Measurements from ENCODE around the gene SERGEF. TPM values are rescaled to one million over a fixed set of nuclear protein-coding genes. Genes with fewer than 3 reads are reported as not detected.

Gene SERGEF
- total RNA-seq, 6 experiments from 2014 or later = 8.4 to 19.5 (median 15.8) TPM

DNA sequence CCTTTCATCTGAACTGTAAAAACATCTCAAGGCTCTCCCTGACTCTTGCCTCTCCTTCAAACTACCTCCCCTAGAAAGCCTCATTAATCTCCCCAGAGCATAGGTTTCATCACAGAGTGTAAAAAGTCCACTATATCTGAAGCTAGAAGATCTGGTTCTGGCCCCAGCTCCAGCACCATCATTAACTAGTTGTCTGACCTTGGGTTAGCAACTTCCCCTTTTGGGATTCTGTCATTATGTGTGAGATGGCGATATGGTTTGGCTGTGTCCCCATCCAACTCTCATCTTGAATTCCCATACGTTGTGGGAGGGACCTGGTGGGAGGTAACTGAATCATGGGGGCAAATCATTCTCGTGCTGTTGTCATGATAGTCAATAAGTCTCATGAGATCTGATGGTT, 181.0 kb downstream of the SERGEF start:
- DNase-seq = no peak
- TF ChIP-seq, protein P1, sequence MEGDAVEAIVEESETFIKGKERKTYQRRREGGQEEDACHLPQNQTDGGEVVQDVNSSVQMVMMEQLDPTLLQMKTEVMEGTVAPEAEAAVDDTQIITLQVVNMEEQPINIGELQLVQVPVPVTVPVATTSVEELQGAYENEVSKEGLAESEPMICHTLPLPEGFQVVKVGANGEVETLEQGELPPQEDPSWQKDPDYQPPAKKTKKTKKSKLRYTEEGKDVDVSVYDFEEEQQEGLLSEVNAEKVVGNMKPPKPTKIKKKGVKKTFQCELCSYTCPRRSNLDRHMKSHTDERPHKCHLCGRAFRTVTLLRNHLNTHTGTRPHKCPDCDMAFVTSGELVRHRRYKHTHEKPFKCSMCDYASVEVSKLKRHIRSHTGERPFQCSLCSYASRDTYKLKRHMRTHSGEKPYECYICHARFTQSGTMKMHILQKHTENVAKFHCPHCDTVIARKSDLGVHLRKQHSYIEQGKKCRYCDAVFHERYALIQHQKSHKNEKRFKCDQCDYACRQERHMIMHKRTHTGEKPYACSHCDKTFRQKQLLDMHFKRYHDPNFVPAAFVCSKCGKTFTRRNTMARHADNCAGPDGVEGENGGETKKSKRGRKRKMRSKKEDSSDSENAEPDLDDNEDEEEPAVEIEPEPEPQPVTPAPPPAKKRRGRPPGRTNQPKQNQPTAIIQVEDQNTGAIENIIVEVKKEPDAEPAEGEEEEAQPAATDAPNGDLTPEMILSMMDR (IDR thresholded peaks at IDR 0.05) = no peak
- no peak for TF ChIP-seq POLR2A (IDR thresholded peaks at IDR 0.05)
- Histone ChIP-seq H3K9me3 (no peaks in the 10 kb centered on the region), H3K4me1 (no peaks in the 10 kb centered on the region), H3K4me3 (no peak overlapping the region), H3K27me3 (no peaks in the 10 kb centered on the region), H3K36me3 (no peaks in the 10 kb centered on the region), H3K27ac (no peak overlapping the region)
- ATAC-seq = no peak
- intact Hi-C loops (cut with DNase I) = no loop called here
- 100% methylated on average over 1 of the region's 3 CpGs for WGBS (ENCODE audit: insufficient coverage, low coverage, low lambda C conversion rate, missing lambda C conversion rate)

DNA sequence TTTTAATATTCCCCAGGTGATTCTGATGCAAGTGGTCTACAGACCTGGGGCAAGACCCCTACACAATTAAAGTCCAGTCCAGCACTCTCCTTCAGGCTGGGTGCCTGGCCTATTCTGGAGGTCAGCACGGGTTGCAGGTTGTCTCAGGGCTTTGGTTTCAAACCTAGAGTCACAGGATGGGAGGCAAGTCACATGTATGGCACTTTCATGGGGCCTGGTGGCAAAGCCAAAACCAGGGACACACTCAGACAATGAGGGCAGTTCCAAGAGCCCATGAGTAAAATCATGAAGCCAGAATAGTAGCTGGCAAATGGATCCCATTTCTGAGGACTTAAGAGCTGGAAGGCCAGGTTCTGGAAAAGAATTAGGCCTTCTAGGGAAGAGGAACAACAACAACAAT, 181.6 kb downstream of the SERGEF start:
- H3K9me3 ChIP-seq = no peaks in the 10 kb centered on the region
- intact Hi-C loops (cut with DNase I) = no loop called here
- ATAC-seq (no peak), DNase-seq (no peak)
- no peaks in the 10 kb centered on the region for H3K36me3 ChIP-seq
- H3K4me3 ChIP-seq = no peak overlapping the region
- TF ChIP-seq, protein P1 (IDR thresholded peaks at IDR 0.05) = no peak
- TF ChIP-seq POLR2A (IDR thresholded peaks at IDR 0.05) = no peak
- H3K27ac ChIP-seq = no peak overlapping the region
- WGBS (ENCODE audit: insufficient coverage, low coverage, low lambda C conversion rate, missing lambda C conversion rate) = no CpG with 5 or more reads among the region's 1 CpG
- H3K27me3 ChIP-seq = no peaks in the 10 kb centered on the region
- H3K4me1 ChIP-seq = no peaks in the 10 kb centered on the region

DNA sequence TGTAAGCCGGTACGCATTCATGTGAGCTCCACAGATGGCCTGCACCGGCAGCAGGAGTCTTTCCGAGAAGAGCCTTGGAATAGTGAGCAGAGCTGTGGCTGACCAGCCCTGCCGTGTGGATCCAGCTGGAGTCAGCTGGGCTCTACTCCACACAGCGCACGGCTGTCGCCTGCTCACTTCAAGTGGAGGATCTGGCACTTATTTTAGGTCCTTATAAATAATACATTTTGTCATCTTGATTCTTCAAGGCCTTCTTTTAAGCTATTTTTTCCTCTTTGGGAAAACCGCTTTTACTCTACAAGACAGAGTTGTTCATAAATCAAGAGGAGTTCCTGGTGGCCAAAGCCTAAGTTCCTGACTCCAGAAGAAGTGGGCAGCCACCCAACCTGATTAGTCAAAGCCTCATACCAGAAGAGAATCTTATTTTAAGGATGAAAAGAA, 184.5 kb downstream of the SERGEF start:
- intact Hi-C loops (cut with DNase I) = no loop called here
- Histone ChIP-seq H3K27me3 (no peaks in the 10 kb centered on the region), H3K36me3 (no peaks in the 10 kb centered on the region), H3K4me1 (no peaks in the 10 kb centered on the region), H3K27ac (no peak overlapping the region), H3K4me3 (no peak overlapping the region), H3K9me3 (no peaks in the 10 kb centered on the region)
- TF ChIP-seq POLR2A (IDR thresholded peaks at IDR 0.05) = no peak
- TF ChIP-seq, protein P1 (IDR thresholded peaks at IDR 0.05) = no peak
- ATAC-seq = no peak
- no peak for DNase-seq
- 69% methylated on average over 3 of the region's 9 CpGs for WGBS (ENCODE audit: insufficient coverage, low coverage, low lambda C conversion rate, missing lambda C conversion rate)

DNA sequence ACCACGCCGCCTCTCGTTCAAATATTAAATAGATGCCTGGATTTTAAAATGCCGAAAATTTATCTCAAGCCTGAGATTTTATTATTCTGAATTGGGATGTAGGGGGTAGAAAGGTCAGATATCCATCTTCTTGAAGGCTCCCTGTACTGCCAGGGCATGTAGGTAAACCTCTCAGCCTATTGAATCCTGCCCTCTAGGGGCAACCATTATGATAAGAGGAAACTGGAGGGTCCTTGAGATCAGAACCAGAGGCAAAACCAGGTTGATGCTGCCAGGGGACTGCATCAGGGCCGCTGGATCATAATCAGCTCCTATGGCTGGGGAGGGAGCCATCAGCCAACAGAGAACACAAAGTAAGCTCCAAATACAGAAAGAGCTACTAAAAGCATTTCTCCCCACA, 185.8 kb downstream of the SERGEF start:
- H3K4me3 ChIP-seq = no peak overlapping the region
- 89% methylated on average over 4 of the region's 5 CpGs for WGBS (ENCODE audit: insufficient coverage, low coverage, low lambda C conversion rate, missing lambda C conversion rate)
- no peak for ATAC-seq
- no peaks in the 10 kb centered on the region for H3K27me3 ChIP-seq
- no peak overlapping the region for H3K27ac ChIP-seq
- DNase-seq = no peak
- intact Hi-C loops (cut with DNase I) = no loop called here
- no peaks in the 10 kb centered on the region for H3K36me3 ChIP-seq
- no peaks in the 10 kb centered on the region for H3K4me1 ChIP-seq
- TF ChIP-seq, protein P1 (IDR thresholded peaks at IDR 0.05) = peak in 3 of 4 donors; percentile 5 to 22 (median 10)
- TF ChIP-seq POLR2A (IDR thresholded peaks at IDR 0.05) = no peak
- H3K9me3 ChIP-seq = no peaks in the 10 kb centered on the region

DNA sequence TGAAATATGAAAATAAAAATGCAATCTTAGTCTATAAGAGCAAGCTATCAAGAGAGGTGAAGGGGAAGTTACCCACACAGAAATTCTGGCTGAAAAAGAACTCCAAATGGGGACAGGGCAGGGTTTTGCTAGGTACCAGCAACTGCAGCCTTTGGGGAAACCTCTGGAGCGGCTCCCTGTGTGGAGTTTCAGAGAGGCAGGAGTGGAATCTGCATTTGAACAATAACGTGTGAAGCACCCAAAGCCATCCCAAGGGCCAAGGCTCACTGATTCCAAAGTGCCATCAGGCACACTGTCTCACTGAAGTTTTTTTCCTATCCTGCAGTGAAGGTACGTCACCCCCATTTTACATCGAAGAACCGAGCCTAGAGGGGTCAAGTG, 190.5 kb downstream of the SERGEF start:
- no peaks in the 10 kb centered on the region for H3K36me3 ChIP-seq
- H3K27me3 ChIP-seq = no peaks in the 10 kb centered on the region
- WGBS (ENCODE audit: insufficient coverage, low coverage, low lambda C conversion rate, missing lambda C conversion rate) = 81% methylated on average over 4 of the region's 5 CpGs
- DNase-seq = no peak
- no peaks in the 10 kb centered on the region for H3K4me1 ChIP-seq
- TF ChIP-seq, protein P1 (IDR thresholded peaks at IDR 0.05) = no peak
- no peak for TF ChIP-seq POLR2A (IDR thresholded peaks at IDR 0.05)
- H3K9me3 ChIP-seq = no peaks in the 10 kb centered on the region
- intact Hi-C loops (cut with DNase I) = no loop called here
- ATAC-seq = no peak
- H3K4me3 ChIP-seq = no peak overlapping the region
- no peak overlapping the region for H3K27ac ChIP-seq
